C4-2B (cell line): ENCODE data around the gene PRKCH.

ENCODE experiments used
- CTCF ChIP-seq: fragments of 450-650 bp; conservative IDR thresholded peaks from 2 replicates; pipeline ENCODE4 v1.5.1; 2017; ENCODE audit warnings: mild to moderate bottlenecking
- ZFX ChIP-seq: fragments of 450-650 bp; IDR thresholded peaks from 2 replicates; pipeline ENCODE4 v1.6.1; 2017

- no peak for TF ChIP-seq CTCF
- TF ChIP-seq ZFX, result no peak
Observed at GRCh38 chr14:61535032-61535431, 213.7 kb downstream of the PRKCH start.
